NCI-H2227 treated with DMSO at 0.1 percent for 48 hours (cell line): ENCODE data around the gene ADAMTS1.

Experiments
- DNase-seq: peaks from one replicate; lab custom pipeline; 2025; lab: John Stamatoyannopoulos, UW

Gene ADAMTS1

GRCh38 chr21:26844258-26845065 is 747 bp downstream of the ADAMTS1 start:
- no peak for DNase-seq

GRCh38 chr21:26843933-26844257 is 1.3 kb downstream of the ADAMTS1 start:
- no peak for DNase-seq

- DNase-seq, result peak; percentile 14
These were observed 2.0 kb downstream of the ADAMTS1 start for GRCh38 chr21:26842974-26843932.

- DNase-seq, result no peak
These were observed 2.9 kb downstream of the ADAMTS1 start for GRCh38 chr21:26842300-26842699.

GRCh38 chr21:26840912-26841311 is 4.3 kb downstream of the ADAMTS1 start:
- no peak for DNase-seq

GRCh38 chr21:26840201-26840600 is 5.0 kb downstream of the ADAMTS1 start:
- no peak for DNase-seq

- DNase-seq, result no peak
These were observed 7.7 kb downstream of the ADAMTS1 start for GRCh38 chr21:26837539-26837938.

GRCh38 chr21:26836528-26836927 is 8.7 kb downstream of the ADAMTS1 start:
- DNase-seq, result no peak

- no peak for DNase-seq
These were observed 9.4 kb downstream of the ADAMTS1 start for GRCh38 chr21:26835714-26836265.

GRCh38 chr21:26835027-26835713 is 10.0 kb downstream of the ADAMTS1 start:
- DNase-seq, result no peak

- DNase-seq, result no peak
These were observed 10.9 kb downstream of the ADAMTS1 start for GRCh38 chr21:26834181-26834905.

GRCh38 chr21:26833460-26833939 is 11.7 kb downstream of the ADAMTS1 start:
- DNase-seq, result no peak

GRCh38 chr21:26833011-26833410 is 12.2 kb downstream of the ADAMTS1 start:
- no peak for DNase-seq

GRCh38 chr21:26832546-26832945 is 12.7 kb downstream of the ADAMTS1 start:
- DNase-seq, result no peak

- DNase-seq, result no peak
These were observed 18.4 kb downstream of the ADAMTS1 start for GRCh38 chr21:26826801-26827200.

- DNase-seq, result no peak
These were observed 24.7 kb downstream of the ADAMTS1 start for GRCh38 chr21:26820509-26820908.

- DNase-seq, result no peak
These were observed 25.4 kb downstream of the ADAMTS1 start for GRCh38 chr21:26819740-26820324.

GRCh38 chr21:26818906-26819305 is 26.3 kb downstream of the ADAMTS1 start:
- DNase-seq, result no peak

- no peak for DNase-seq
These were observed 30.0 kb downstream of the ADAMTS1 start for GRCh38 chr21:26815197-26815596.

GRCh38 chr21:26814386-26814785 is 30.8 kb downstream of the ADAMTS1 start:
- DNase-seq, result no peak

- DNase-seq, result no peak
These were observed 31.7 kb downstream of the ADAMTS1 start for GRCh38 chr21:26813426-26813998.
